Pons (tissue), 1 donor: ENCODE data around the gene ADAMTS9.
A peak's percentile ranks its signal among the peaks of the same experiment; 100 is the strongest.

Experiments
- DNase-seq: peaks from one replicate; pipeline ENCODE4 v3.0.0-alpha.2; 2016; ENCODE audit warnings: low spot score

Gene ADAMTS9

DNA sequence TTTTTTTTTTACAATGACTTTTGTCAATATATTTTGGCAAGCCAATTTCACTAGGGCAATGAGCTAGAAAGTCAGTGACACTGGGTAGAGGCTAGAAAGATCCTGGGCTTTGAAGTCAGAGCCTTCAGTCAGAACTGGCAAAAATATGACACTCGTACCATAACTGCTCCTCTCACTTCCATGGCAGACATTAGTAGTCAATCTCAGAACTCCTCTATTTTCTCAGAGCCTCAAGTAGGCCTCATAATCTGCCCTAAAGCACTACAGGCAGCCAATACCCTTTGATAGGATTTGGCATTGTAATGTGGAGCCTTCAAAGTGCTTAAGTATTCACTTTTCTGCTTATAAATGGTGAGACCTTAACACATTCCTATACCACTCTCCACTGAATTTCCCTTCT is 67.8 kb downstream of the ADAMTS9 start:
- no peak for DNase-seq

DNA sequence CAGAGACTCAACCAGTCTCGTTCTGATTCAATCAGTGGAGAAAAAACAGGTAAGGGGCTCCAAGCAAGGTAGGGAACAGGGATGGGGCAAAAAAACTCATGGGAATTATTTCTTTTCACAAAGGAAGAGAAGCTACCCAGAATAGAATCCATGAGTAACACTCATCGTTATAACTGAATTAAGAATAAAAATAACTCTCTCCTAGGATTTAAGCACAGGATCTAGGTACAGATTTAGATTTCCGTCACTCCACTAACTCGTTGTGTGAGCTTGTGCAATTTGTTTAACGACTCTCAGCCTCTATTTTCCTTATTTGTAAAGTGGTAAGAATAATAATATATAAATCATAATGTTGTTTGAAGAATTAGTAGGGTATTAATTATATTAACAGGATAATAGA is 68.6 kb downstream of the ADAMTS9 start:
- DNase-seq = no peak

DNA sequence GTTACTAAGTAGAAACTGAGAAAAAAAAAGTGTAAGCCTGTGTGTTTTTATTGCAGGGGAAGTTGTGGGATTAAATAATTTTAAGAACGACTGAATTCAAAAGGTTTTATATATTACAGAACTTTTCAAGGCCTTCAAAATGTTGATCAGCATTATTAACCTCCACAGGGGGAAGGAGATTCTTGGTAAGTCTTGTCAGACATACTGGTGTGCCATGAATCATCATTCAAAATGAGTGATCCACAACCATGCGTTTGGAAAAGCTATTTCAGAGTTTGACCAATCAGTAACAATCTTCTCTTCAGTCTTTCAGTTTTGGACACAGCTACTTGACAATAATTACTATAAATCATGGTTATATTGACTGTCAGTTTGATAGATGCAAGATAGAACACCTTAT is 70.2 kb downstream of the ADAMTS9 start:
- no peak for DNase-seq

DNA sequence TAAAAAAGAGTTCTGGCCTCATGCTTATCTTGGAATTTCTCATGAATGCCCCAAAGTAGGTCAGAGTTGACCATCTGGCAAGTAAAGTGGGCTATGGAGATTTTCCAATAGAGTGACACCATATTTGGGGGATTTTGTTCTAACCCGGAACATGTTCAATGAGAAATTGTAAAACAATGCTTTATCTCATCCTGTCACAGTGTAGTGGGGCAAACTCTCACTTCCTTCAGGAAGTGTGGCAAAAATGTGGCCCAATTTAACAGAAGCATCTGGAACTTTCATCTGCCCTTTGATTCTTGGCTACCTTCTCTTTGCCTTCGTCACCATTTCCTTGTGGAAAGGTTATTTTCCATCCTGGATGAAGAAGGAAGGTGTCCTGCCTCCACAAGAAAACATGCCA is 70.8 kb downstream of the ADAMTS9 start:
- DNase-seq = peak; percentile 2

DNA sequence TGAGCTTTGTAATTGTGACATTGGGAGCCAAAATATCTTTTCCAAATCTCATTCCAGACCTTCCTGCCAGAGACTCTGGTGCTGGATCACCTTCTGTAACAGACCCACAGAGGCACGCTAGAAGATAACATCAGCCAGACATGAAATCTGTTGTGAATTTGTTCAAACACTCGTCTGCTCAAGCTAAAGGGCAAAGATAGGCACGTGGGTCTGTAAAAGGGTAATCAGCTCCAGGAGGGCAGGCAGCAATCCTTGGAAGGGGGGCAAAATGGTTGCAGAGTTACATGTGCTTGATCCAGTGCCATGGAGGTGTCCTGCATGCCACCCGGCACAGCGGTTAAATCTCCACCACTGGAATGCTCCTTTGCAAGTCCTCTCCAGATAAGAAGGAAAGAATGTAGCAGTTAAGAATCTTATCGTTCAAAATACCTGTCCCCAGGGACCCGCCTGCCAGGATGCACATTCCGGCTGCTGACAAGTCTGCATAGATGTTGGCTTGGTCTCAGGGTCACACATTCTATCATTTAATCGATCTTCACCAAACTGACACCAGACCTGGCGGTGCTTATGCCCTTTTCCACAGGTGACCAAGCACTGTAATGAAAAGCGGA is 74.8 kb downstream of the ADAMTS9 start:
- no peak for DNase-seq

DNA sequence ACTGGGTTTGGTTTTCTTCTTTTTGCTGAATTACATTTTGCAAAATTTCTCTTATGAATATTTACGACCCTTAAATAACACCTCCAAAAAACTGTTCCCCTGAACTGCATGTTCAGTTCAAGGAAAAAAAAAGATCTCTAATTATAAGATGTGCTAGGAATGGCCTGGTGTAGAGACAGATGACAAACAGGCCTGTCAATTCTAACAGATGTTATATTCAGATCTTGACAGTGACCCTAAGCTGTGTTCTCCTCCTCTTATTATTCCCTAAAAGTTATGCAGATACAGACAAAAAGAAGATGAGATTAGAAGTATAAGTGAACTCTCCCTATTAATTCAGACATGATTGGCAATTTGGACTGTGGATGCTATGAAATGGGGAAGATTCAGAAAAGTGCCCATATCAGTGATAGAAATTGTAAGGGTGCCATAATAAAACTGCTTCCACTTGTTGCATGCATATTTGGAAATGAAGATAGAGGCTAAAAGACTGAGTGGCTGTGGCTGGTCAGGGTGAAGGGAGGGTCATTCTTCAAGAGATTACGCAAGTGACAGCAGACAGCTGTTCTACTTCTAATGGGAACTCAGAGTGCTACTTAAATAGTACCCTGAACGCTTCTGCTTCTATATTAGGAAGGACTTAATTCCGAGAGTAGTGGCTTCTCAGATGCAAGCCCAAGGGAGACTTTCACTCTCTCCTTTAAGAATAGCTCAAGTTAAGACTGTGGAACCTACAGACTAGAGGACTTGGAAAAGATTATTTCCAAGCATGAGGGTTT is 75.5 kb downstream of the ADAMTS9 start:
- DNase-seq = peak; percentile 1

DNA sequence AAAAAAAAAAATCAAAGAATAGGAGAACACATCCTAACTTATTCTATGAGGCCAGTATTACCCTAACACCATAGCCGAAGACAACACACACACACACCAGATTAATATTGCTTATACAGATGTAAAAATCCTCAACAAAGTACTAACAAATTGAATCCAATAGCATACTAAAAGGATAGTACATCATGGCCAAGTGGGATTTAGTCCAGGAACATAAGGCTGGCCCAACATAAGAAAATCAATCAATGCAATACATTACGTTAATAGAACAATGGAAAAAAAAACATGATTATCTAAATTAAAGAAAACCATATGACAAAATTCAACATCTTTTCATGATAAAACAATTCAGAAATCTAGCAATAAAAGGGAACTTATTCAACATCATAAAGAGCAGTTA is 79.1 kb downstream of the ADAMTS9 start:
- no peak for DNase-seq

DNA sequence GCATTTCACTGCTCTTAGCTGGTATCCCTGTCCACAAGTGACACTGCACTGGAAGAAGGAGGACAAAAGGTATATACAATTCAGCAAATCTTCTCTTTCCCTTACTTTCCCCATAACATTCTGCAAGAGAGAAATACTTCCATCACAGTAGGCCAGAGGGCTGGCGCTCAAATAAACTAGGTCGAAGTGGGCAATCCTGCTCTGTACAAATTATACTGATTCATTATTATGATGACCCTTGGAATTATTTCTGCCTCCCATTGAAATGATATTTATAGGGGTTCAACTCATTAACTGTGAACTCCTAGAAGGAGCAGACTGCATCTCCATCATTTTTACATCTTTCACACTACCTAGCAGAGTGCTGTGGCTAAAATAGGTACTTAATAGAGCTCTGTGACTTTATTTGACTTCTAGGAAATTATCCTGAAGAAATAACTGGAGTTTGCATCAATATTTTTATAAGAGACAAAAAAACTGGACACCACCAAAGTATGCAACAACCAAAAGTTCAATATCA is 80.7 kb downstream of the ADAMTS9 start:
- DNase-seq = no peak

DNA sequence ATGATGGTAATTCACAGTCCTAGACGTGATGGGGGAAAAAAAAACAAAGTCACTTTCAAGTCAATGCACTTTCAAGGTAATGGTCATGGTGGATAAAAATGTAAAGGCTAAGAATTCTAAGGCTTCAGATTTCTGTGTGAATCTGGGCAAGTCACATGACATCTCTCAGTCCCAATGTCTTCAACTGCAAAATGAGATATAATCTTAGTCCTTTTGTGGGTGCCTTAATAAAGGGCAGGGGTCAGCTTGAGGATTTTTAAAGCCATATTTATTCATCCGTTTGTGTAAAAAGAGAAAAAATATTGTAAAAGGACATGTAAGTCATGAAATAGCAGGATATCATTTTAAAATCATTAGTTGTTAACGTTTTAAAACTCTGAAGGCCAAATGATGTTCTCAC is 83.5 kb downstream of the ADAMTS9 start:
- no peak for DNase-seq

DNA sequence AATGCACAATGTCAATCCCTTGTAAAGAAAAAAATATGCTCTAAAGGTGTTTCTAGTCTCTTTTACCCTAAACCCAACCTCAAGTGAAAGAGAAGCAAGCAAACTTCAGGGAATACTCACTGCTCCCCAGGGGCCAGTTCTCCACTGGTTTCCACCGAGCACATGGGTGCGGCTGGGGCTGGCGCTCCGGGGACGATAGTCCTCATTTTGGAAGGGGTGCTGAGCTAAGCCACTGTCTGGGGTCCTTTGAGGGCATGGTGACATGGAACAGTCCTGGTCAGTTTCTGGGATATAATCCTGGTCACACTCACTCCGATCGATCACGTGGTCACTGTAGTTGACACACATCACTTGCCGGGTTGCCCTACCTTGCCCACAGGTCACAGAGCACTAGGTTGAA is 86.0 kb downstream of the ADAMTS9 start:
- DNase-seq = no peak

DNA sequence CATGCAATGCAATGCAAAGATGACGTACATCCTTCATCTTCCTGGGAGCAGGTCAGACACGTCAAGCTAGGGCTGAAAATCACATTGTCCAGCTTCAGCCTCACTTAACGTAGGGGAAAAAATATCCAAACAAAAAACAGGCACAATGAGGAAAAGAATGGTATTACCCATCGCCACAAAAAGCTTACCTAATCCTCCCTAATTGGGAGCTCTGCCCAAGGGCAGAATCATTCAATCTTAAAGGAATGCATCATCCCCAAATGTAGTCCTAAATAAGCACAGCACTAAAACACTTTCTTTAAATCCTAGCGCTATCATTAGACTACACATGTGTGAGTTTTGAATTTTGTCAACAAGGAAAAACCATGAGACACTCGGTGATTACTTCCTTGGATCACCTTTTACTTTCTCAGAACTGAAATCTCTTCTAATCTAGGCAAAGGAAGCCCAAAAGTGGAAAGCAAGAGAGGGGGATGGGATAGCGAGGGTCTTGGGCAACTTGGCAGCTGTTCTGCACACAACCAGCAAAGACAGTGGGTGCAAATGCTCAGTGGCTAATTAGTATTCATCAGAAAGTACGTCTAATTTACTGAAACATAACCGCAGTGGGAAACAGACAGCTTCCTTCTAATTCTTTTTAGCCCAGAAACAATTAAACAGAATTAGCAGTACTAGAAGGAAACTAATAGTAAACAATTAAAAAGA is 87.4 kb downstream of the ADAMTS9 start:
- no peak for DNase-seq

DNA sequence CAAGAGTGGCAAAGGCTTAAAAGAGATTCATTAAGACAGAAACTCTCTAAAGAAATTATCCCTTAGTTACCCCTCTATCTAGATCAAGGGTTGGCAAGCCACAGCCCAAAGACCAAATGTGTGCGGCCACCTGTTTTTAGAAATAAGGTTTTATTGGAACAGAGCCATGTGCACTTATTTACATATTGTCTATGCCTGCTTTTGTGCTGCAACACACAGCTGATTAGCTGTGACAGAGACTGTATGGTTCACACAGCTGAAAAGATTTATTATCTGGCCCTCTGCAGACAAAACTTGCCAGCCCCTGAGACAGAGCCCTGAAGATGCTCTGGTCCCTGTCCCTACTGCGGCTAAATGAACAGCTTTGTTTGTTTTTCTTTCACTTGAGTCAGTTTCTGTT is 88.1 kb downstream of the ADAMTS9 start:
- peak; percentile 25 for DNase-seq

DNA sequence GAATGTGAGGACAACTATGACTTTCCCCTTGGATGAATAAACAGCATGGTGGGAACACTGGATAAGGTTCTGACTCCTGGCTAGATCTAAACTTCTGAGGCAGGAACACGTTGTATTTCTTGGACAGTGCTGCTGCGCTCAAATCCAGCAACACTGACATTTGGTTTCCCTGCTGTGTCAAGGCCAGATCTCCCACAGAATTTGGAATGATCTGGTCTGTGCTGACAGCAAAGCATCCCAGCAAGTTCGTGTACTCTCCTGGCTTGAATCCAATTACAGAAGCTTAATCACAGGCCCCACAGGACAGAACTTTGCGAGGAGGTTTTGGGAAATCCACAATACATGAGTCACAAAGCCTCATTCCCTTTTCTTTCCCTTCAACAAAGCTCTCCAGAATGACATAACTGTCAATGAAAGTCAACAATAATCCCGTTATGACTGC is 92.5 kb downstream of the ADAMTS9 start:
- peak; percentile 56 for DNase-seq

DNA sequence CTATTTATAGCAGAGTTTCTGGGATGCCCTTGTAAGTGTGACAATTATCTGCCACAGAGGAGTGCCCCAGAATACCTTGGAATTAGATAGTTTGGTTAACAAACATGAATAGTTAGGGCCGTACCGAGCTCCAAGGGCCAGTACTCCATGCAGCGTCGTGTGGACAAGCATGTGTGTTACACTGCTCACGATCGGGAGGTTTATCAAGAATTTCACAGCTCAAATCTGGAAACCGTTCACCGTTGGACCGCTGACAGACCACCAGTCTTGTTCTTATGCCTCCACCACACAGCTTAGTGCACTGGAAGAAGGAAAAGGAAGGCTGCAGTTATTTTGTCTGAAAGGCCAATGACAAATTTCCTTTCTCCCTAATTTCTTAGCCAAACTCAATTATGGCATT is 93.7 kb downstream of the ADAMTS9 start:
- DNase-seq = no peak

DNA sequence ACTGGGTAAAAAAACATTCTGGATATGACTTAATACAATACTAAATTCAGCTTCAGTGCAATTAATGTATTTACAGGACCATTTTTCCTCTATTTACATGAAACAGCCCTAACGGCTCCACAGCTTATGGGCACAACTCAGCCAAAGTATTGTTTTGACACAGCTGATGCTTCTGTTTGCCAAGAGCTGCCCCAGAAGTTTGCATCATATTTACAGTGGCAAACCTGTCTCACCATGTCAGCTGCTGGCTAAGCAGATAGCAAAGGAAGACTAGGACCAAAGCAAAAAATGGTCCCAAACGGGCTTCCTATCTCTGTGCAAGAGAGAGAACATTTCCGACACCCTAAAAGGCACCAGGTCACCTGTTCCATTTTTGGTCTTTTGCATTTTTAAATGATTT is 94.5 kb downstream of the ADAMTS9 start:
- no peak for DNase-seq

DNA sequence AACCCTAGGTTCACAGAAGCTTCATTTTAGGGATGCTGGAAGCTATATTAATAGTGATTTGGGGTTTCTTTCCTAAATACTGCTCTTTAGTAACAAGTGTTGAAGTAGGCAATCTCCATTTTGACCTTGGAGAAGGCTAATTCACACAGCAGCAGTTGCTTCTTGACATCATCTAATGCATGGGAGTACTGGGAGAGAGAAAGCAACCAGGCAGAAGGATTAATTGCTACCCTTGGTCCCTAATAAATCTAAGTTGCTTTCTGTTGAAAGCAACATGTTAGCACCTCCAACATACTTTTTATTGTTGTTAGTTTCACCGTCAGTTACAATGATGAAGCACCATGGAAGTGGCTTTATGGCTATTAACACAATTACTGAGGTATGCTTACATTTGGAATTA is 96.2 kb downstream of the ADAMTS9 start:
- no peak for DNase-seq

DNA sequence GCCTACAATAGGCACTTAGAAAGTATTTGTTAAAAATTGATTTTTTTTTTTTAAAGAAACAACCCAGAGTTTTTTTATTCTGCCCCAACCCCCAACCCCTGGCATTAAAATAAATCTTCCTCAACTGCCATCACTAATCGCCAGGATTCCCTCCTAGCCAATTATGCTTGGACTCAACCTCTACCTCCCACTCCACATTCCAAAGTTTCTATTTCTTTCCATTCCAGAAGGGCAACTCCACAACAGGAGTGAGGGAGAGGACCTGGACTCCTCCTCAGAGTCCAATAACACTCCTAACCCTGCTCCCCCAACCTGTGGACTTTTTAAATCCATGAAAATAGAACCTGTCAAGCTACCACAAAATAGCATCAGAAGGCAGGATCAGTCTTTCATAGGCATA is 99.4 kb downstream of the ADAMTS9 start:
- no peak for DNase-seq

DNA sequence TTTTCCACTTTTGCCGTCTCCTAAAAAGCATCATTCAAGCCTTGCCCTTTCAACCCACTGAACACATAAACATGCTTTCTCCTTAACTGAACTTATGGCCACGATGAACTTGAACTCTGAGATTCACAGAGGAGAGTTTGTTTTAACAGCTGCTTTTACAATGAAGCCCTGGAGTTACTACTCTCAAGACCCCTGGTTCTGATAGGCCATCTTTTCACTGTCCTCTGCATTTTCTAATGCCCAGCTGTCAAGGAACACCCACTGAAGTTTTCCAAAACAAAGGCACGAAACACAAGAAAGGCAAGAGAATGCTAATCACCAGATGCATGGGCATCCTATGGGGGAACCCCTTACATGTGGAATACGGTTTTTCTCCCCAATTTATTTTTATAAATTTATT is 100.8 kb downstream of the ADAMTS9 start:
- no peak for DNase-seq

DNA sequence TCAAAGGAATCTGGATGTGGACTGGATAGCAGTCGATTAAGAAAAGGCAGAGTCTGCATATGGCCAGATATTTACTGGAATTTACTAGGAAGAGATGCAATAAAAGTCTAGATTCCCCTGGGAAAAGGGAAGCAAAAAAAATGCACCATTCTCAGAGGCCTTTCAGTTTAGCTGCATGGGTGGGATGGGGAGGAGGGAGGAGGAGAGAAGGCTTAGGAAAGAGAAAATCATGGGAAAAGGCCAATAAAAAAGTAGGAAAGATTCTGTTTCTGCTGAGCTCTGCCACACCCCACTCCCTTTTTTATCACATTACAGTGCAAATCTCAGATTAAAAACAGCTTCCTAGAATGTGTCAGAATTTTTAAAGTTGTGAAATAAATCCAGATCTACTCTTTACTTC is 103.6 kb downstream of the ADAMTS9 start:
- no peak for DNase-seq

DNA sequence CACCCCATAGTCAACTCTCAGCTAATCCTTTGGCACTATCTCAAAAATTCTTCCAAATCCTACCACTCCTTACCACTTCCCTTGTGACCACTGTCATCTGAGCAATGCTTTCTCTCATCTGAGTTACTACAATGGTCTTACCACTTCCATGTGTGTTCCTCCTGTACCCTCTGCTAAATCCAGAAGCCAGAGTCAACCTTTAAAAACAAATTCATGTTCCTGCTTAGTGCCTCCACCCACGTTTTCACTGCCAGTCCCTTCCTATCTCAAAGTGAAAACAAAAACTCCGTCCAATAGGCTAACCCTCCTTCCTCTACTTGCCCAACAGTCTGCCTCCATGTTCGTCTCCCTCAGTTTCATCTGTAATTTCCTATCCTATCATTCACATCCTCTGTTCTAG is 109.0 kb downstream of the ADAMTS9 start:
- DNase-seq = no peak

DNA sequence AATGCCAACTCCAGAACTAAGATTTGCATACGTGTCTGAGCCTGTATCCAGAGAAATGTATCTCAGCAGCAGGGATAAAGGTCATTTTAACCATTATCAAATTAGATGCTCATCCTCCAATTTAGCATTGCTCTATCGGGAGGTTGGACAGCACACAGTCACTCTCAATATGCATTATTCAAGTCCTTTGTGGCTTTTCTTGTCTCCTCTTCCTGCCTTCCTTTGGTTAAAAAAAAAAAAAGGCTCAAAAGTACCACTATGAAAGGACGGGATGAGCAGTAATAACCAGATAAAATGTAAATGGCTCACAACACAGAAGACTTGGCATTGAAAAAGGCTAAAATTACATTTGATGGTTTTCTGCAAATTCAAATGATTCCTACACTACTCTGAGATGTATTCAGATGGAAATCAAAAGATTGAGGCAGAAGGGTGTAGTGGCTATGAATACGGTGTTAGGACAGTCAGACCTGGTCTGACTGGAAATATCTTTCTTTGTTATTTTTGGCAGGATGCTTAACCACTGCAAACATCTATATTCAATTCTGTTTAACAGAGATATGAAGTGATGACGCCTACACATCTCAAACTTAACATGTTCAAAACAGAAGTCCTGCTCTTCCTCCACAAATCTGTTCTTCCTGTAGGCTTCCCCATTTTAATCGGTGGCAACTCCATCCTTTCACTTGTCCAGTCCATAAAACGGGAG is 109.6 kb downstream of the ADAMTS9 start:
- no peak for DNase-seq

DNA sequence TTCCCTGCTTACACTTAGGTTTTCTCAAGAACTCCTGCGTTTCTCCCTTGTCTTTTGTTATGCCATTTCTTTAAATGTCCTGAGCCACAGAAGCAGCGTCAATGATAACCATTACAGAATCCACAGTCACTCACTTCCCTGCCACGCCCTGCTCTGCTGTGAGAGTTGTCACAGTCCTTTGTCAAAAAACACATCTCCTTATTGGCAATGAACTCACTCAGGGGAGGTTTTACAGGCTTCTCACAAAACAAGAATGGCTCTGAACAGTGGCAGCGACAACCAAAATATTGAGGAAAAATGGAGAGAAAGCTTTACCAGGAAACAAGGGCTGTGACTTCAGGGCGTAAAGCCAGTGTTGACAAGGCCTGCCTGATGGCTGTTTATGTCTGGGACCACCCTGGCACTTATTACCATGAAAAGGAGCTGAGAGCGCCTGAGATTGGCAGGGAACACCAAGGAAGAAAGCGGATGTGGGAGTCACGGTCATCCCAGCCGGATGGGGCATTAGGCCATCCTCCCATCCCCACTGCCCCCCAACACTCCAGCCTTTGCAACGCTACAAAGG is 111.5 kb downstream of the ADAMTS9 start:
- DNase-seq = no peak
